Right ventricle myocardium superior (tissue), 1 donor: ENCODE measurements around the gene RPA3. TPM values are rescaled to one million over a fixed set of nuclear protein-coding genes. Genes with fewer than 3 reads are reported as not detected.

Source experiments
- ATAC-seq: fragments of 200-7000 bp; cut with Tn5 transposase; one replicate; pipeline ENCODE4 v1.9.1; 2020; ENCODE audit warnings: mild to moderate bottlenecking; ENCODE audit not compliant: poor library complexity
- DNase-seq: peaks from one replicate; pipeline ENCODE4 v3.0.0-alpha.2; 2020
- intact Hi-C: fragments of 100-400 bp; cut with DNase I; formaldehyde crosslinking; loops from one replicate; pipeline ENCODE4 v1.11.2; 2022
- total RNA-seq: library from RNA; stranded (reverse); fragmentation: NEBNext Ultra II Directional; extraction: Animal tissue kit (Norgen Biotek cat#: 25700); gene quantifications from one replicate; pipeline ENCODE4 v1.2.1, GENCODE V29; 2021
- donor health status: DM: no; HTN: yes; CAD: no; lungs with severe emphysema.

The RPA3 gene
- total RNA-seq, 1 donor from 2014 or later = 22.9 TPM

- no peak for DNase-seq
- intact Hi-C loops = loop anchor here (10.0 kb wide), 1 partner anchor 455 kb away; the partner anchor contains the start of gene C1GALT1
- ATAC-seq = peak; percentile 4
These were observed 78.6 kb downstream of the RPA3 start for GRCh38 chr7:7639847-7640220.

GRCh38 chr7:7639421-7639820, 79.0 kb downstream of the RPA3 start:
- DNase-seq = no peak
- intact Hi-C loops = no loop called here
- ATAC-seq = no peak

DNA sequence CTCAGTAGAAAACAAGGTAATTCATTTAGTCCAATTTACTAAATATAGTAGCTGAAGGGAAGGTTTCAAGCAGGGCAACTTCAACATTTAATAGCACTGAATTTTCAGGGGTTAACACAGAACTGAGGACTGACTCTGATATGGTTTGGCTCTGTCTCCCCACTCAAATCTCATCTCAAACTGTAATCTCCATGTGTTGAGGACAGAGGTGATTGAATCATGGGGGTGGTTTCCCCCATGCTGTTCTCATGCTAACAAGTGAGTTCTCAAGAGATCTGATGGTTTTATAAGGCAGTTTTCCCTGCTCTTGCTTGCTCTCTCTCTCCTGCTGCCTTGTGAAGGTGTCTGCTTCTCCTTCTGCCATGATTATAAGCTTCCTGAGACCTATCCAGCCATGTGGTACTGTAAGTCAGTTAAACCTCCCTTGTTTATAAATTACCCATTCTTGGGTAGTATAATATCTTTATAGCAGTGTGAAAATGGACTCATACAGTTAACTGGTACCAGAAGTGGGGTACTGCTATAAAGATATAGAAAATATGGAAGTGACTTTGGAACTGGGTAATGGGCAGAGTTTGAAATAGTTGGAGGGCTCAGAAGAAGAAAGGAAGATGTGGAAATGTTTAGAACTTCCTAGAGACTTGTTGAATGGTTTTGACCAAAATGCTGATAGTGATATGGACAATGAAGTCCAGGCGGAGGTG, 87.6 kb downstream of the RPA3 start:
- no peak for DNase-seq
- intact Hi-C loops = no loop called here
- ATAC-seq = no peak

GRCh38 chr7:7628476-7628875, 89.9 kb downstream of the RPA3 start:
- no peak for ATAC-seq
- intact Hi-C loops = no loop called here

GRCh38 chr7:7620644-7621210, 97.7 kb downstream of the RPA3 start:
- no peak for ATAC-seq
- intact Hi-C loops = no loop called here
- no peak for DNase-seq

More at GRCh38 chr7:7628476-7628875, 89.9 kb downstream of the RPA3 start:
- DNase-seq = no peak

DNA sequence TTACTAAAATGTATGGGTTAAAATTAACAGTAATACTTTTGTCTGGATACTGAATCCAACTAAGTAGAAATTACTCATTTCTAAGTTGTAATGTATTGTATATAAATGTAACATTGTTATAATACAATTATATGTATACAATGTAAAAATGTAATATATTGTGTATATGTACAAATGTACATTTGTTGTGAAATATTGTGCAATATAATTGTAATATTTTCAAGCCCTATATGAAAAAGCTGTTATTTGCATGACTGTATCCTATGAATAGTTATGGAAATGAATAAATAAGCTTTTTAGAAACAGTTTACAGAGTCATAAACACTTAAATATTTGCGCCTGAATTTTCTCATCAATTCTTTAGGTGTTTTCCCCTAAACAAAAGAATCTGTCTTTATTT, 98.2 kb downstream of the RPA3 start:
- DNase-seq (no peak), ATAC-seq (no peak)
- intact Hi-C loops = no loop called here

DNA sequence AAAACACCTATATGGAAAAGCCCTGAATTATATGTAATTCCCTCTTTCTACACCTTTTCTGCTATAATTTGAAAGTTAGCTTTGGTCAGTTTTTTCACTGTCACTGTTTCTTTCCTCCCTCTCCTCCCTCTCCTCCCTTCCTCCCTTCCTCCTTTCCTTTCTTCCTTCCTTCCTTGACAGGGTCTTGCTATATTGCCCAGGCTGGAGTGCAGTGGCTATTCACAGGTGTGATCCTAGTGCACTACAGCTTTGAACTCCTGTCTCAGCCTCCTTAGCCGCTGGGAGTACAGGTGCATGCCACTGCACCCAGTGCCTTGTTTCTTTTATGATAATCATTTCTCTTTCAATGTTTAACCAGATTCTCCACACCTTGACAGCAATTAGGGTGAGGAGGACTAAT, 100.0 kb downstream of the RPA3 start:
- ATAC-seq (no peak), DNase-seq (no peak)
- intact Hi-C loops = no loop called here

DNA sequence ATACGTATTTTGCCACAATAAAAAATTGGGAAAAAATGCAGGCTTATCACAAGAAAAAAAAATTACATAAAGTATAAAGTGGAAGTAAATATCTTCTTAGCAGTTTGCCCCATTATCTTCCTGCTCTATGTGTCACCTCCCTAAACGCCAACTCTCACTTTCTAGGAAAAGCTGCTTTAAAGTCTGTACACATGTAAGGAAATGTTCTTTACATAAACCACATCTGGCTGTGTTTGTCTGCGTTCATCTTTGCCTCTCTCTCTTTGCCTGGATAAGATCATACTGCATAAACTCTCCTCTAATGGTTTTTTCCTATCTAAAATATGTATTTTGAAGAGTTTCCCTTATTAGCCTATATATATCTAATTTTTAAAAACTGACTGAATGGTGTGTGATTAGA, 100.9 kb downstream of the RPA3 start:
- no peak for DNase-seq
- ATAC-seq = no peak
- intact Hi-C loops = no loop called here

DNA sequence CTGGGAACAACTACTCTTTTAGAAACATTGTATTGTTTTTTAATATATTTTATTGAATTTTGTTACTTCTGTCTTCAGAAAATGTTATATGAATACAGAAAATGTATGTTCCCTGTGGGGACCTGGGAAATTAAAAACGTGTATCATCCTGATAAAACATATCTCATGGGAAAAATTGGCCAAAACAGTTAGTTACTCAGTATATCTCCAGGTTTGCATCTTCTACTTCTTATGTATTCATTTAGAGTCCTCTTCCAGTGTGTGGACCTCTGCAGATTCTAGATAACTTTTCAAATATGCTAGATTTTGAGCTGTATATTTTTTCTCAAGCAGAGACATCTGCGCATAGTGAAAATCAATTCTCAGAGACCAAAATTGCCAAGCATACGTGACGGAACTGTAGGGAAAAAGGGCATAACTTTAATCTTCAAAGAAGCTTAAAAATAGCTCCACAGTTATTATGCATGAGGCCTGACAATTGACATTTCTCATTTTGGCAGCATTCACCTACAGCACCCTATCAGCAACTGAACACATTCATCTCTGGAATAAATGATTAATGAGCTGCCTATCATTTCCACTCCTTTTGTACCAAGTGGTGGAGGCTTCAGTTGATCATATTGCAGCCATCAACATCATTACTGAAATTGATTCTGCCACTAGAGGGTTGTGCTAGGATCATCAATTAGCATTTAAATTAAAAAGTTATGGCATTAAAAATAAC, 104.2 kb downstream of the RPA3 start:
- DNase-seq = no peak
- no peak for ATAC-seq
- intact Hi-C loops = no loop called here

- intact Hi-C loops = no loop called here
- no peak for DNase-seq
- ATAC-seq = no peak
These were observed 105.2 kb downstream of the RPA3 start for GRCh38 chr7:7613210-7613609.

GRCh38 chr7:7612519-7612918, 105.9 kb downstream of the RPA3 start:
- DNase-seq = no peak
- no peak for ATAC-seq
- intact Hi-C loops = no loop called here

- intact Hi-C loops = no loop called here
- DNase-seq (no peak), ATAC-seq (no peak)
These were observed 109.1 kb downstream of the RPA3 start for GRCh38 chr7:7609330-7609729.

DNA sequence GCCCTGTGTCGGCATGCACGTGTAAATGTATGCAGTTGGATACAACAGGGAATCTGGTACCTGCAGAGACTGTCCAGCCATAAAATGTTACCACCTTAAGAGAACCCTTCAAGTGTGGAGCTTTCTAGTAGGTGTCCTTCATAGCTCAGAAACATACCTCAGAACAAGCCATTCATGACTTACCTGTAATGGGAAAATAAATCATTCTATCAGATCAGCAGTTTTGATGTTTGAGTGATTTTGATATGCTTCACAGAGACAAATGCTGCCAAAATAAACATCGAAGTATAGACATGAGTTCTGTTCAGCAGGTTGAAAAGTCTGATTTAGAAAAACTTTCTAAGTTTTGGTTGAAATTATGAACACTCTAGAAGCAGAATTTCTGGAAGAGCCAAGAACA, 111.4 kb downstream of the RPA3 start:
- intact Hi-C loops = no loop called here
- DNase-seq (no peak), ATAC-seq (no peak)

DNA sequence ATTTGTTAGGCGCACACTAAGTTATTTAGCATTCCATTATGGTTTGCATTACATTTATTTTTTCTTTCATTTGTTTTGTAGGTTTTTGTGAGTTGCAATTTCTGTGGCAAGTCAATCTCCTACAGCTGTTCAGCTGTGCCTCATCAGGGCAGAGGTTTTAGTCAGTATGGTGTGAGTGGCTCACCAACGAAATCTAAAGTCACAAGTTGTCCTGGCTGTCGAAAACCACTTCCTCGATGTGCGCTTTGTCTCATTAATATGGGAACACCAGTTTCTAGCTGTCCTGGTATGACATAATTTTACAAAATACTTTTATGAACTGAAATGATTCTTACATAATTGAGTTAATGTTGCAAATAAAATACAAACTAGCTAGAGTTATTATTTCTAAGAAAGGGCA, 122.2 kb downstream of the RPA3 start:
- no peak for DNase-seq
- intact Hi-C loops = no loop called here
- ATAC-seq = no peak

- intact Hi-C loops = no loop called here
- ATAC-seq = peak; percentile 38
These were observed 123.0 kb downstream of the RPA3 start for GRCh38 chr7:7595451-7595850.

More at GRCh38 chr7:7595451-7595850, 123.0 kb downstream of the RPA3 start:
- no peak for DNase-seq

Other genes starting within 250 kb of the RPA3 start
- gene COL28A1, start 182.7 kb downstream of the RPA3 start, total RNA-seq = 6.7 TPM
- 23.5 TPM for gene MIOS, start 151.7 kb downstream of the RPA3 start, total RNA-seq
- 14.3 TPM for gene UMAD1, start 77.9 kb downstream of the RPA3 start, total RNA-seq